CD14-positive monocyte (primary cell): ENCODE measurements around the gene GMDS. TPM values are rescaled to one million over a fixed set of nuclear protein-coding genes. Genes with fewer than 3 reads are reported as not detected.

Experiments used
- DNase-seq, 3 donors: peaks; one replicate each; pipeline ENCODE4 v3.0.0-alpha.2; 2011 to 2022
- H2AFZ ChIP-seq: 2 replicates; pipeline ENCODE4 v1.6.0; 2012; ENCODE audit warnings: mild to moderate bottlenecking, low read depth, low read length, inconsistent platforms; ENCODE audit not compliant: insufficient read depth, poor library complexity, severe bottlenecking
- H3K27ac ChIP-seq, 2 donors: 1 replicate in 1 of 2; 2 replicates in 1 of 2; pipeline ENCODE4 v1.5.1; 2012 to 2013; ENCODE audit warnings: low read length in 2 of 2, control low read depth in 1 of 2, inconsistent platforms in 1 of 2, low read depth in 1 of 2, mild to moderate bottlenecking in 1 of 2
- H3K27me3 ChIP-seq, 2 donors: one replicate each; pipeline versions ENCODE4 v1.6.0 to v1.6.1; 2011 to 2013; ENCODE audit warnings: low read length in 2 of 2; ENCODE audit not compliant: control insufficient read depth in 2 of 2, insufficient read depth in 2 of 2
- H3K36me3 ChIP-seq, 2 donors: replicated peaks in 1 of 2; 1 replicate in 1 of 2; 2 replicates in 1 of 2; pipeline versions ENCODE4 v1.5.1 to v1.6.1; 2012 to 2013; ENCODE audit warnings: low read length in 2 of 2, control low read depth in 1 of 2, inconsistent platforms in 1 of 2, mild to moderate bottlenecking in 1 of 2; ENCODE audit not compliant: insufficient read depth in 2 of 2, control insufficient read depth in 1 of 2
- H3K4me1 ChIP-seq, 2 donors: 1 replicate in 1 of 2; 2 replicates in 1 of 2; pipeline versions ENCODE4 v1.5.1 to v1.6.1; 2012 to 2013; ENCODE audit warnings: low read length in 2 of 2, control low read depth in 1 of 2, inconsistent platforms in 1 of 2, mild to moderate bottlenecking in 1 of 2, moderate library complexity in 1 of 2; ENCODE audit not compliant: insufficient read depth in 2 of 2, control insufficient read depth in 1 of 2
- H3K4me2 ChIP-seq: replicated peaks from 2 replicates; pipeline ENCODE3; 2012; ENCODE audit warnings: low read length, moderate library complexity, mild to moderate bottlenecking; ENCODE audit not compliant: poor library complexity, severe bottlenecking; ENCODE audit errors: extremely low read depth
- H3K4me3 ChIP-seq, 3 experiments: fragments of 200-600 bp in 1 of 3; sonication (generic) in 1 of 3; replicated peaks in 1 of 3; 1 replicate in 2 of 3; 2 replicates in 1 of 3; pipeline ENCODE4 v1.5.1; 2011 to 2013; ENCODE audit warnings: low read length in 3 of 3, mild to moderate bottlenecking in 3 of 3, control low read depth in 2 of 3, low read depth in 2 of 3, inconsistent platforms in 1 of 3, moderate library complexity in 1 of 3
- H3K79me2 ChIP-seq: 2 replicates; pipeline ENCODE4 v1.6.0; 2012; ENCODE audit warnings: mild to moderate bottlenecking, control low read depth, inconsistent platforms, low read length, moderate library complexity; ENCODE audit not compliant: insufficient read depth
- H3K9ac ChIP-seq: 2 replicates; pipeline ENCODE4 v1.6.0; 2017; ENCODE audit warnings: low read length, mild to moderate bottlenecking; ENCODE audit not compliant: insufficient read depth, poor library complexity, severe bottlenecking
- H3K9me3 ChIP-seq, 2 donors: replicated peaks in 1 of 2; 1 replicate in 1 of 2; 2 replicates in 1 of 2; pipeline versions ENCODE4 v1.5.1 to v1.6.1; 2012 to 2013; ENCODE audit warnings: low read length in 2 of 2, control low read depth in 1 of 2; ENCODE audit not compliant: control insufficient read depth in 1 of 2, insufficient read depth in 1 of 2
- H4K20me1 ChIP-seq: 2 replicates; pipeline ENCODE4 v1.6.0; 2012; ENCODE audit warnings: mild to moderate bottlenecking, low read length, control low read depth, moderate library complexity; ENCODE audit not compliant: insufficient read depth
- H3K27ac Mint-ChIP-seq, 7 donors: one replicate each; pipeline ENCODE4 v1.8.0; 2020; ENCODE audit warnings: mild to moderate bottlenecking in 7 of 7, mixed read lengths in 7 of 7, moderate library complexity in 6 of 7, inconsistent platforms in 2 of 7
- H3K27me3 Mint-ChIP-seq, 3 donors: one replicate each; pipeline ENCODE4 v1.8.0; 2021 to 2022; ENCODE audit warnings: low read depth in 3 of 3, mild to moderate bottlenecking in 3 of 3, mixed read lengths in 3 of 3, moderate library complexity in 3 of 3, inconsistent platforms in 1 of 3
- H3K36me3 Mint-ChIP-seq, 2 donors: one replicate each; pipeline ENCODE4 v1.8.0; 2020; ENCODE audit warnings: mixed read lengths in 2 of 2, inconsistent platforms in 1 of 2, mild to moderate bottlenecking in 1 of 2
- H3K4me1 Mint-ChIP-seq: one replicate; pipeline ENCODE4 v1.8.0; 2020; ENCODE audit warnings: mild to moderate bottlenecking, mixed read lengths
- H3K4me3 Mint-ChIP-seq, 2 donors: one replicate each; pipeline ENCODE4 v1.8.0; 2020; ENCODE audit warnings: mild to moderate bottlenecking in 2 of 2, mixed read lengths in 2 of 2, moderate library complexity in 1 of 2
- H3K9me3 Mint-ChIP-seq, 7 donors: one replicate each; pipeline ENCODE4 v1.8.0; 2020 to 2022; ENCODE audit warnings: mixed read lengths in 7 of 7, mild to moderate bottlenecking in 6 of 7, moderate library complexity in 6 of 7, inconsistent platforms in 2 of 7
- CTCF ChIP-seq: fragments of 200-600 bp; IDR thresholded peaks from one replicate; pipeline ENCODE4 v1.8.0; 2022; ENCODE audit warnings: antibody characterized with exemption, mild to moderate bottlenecking
- WGBS: methylation state at CpG from one replicate; pipeline ENCODE4 v1.1.5; 2013; ENCODE audit warnings: missing lambda C conversion rate; ENCODE audit not compliant: insufficient coverage; 5-methylcytosine and 5-hydroxymethylcytosine counted together
- intact Hi-C, 2 donors: fragments of 100-400 bp; cut with micrococcal nuclease; formaldehyde crosslinking; loops; one replicate each; pipeline versions ENCODE4 v1.15.0 to v1.15.1; 2023
- polyA plus RNA-seq, 3 donors: library from polyadenylated mRNA; depleted of rRNA in 1 of 3; unstranded in 2 of 3; stranded (reverse) in 1 of 3; fragments of 300-500 nt in 2 of 3; fragments of >200 nt in 1 of 3; fragmentation: Illumina TruSeq in 2 of 3; gene quantifications; 1 replicate in 2 of 3; 2 replicates in 1 of 3; pipeline ENCODE4 v1.2.3, GENCODE V29; 2012 to 2021

Gene GMDS
- polyA plus RNA-seq, 3 donors = 10.5 to 19.9 (median 17.6) TPM

GRCh38 chr6:2183752-2184151, 61.7 kb downstream of the GMDS start:
- peaks cover 0 to 1% (median 0%) of the 10 kb centered on the region in 3 donors for H3K27me3 Mint-ChIP-seq
- intact Hi-C loops = no loop called here

GRCh38 chr6:2183246-2183645, 62.2 kb downstream of the GMDS start:
- H3K4me3 Mint-ChIP-seq = no peak overlapping the region

More at GRCh38 chr6:2183752-2184151, 61.7 kb downstream of the GMDS start:
- no peak for TF ChIP-seq CTCF
- Histone ChIP-seq H3K4me2 (no peak overlapping the region), H4K20me1 (peaks cover 5% of the 10 kb centered on the region), H3K9ac (no peak overlapping the region), H3K79me2 (no peaks in the 10 kb centered on the region), H3K9me3 (no peaks in the 10 kb centered on the region), H3K27me3 (no peaks in the 10 kb centered on the region), H2AFZ (no peak overlapping the region), H3K4me1 (no peaks in the 10 kb centered on the region), H3K27ac (no peak overlapping the region), H3K4me3 (no peak overlapping the region), H3K36me3 (no peaks in the 10 kb centered on the region)
- H3K4me1 Mint-ChIP-seq = peaks cover 20% of the 10 kb centered on the region
- no peak overlapping the region for H3K4me3 Mint-ChIP-seq
- H3K9me3 Mint-ChIP-seq = no peaks in the 10 kb centered on the region
- no peak overlapping the region for H3K27ac Mint-ChIP-seq
- H3K36me3 Mint-ChIP-seq = no peaks in the 10 kb centered on the region
- DNase-seq = no peak
- no CpG with 5 or more reads among the region's 1 CpG for WGBS

More at GRCh38 chr6:2183246-2183645, 62.2 kb downstream of the GMDS start:
- H3K27ac ChIP-seq = no peak overlapping the region
- no peak overlapping the region for H3K9ac ChIP-seq
- no peak for DNase-seq
- no peak for TF ChIP-seq CTCF
- H3K36me3 ChIP-seq = no peaks in the 10 kb centered on the region
- peaks cover 20% of the 10 kb centered on the region for H3K4me1 Mint-ChIP-seq
- H3K36me3 Mint-ChIP-seq = no peaks in the 10 kb centered on the region
- H3K4me3 ChIP-seq = no peak overlapping the region
- no peak overlapping the region for H2AFZ ChIP-seq
- no peak overlapping the region for H3K4me2 ChIP-seq
- H3K27me3 Mint-ChIP-seq = peaks cover 0 to 1% (median 0%) of the 10 kb centered on the region in 3 donors
- H3K79me2 ChIP-seq = no peaks in the 10 kb centered on the region
- H4K20me1 ChIP-seq = peaks cover 5% of the 10 kb centered on the region
- no peak overlapping the region for H3K27ac Mint-ChIP-seq
- intact Hi-C loops = no loop called here
- H3K27me3 ChIP-seq = no peaks in the 10 kb centered on the region
- peaks cover 2 to 3% (median 2%) of the 10 kb centered on the region in 7 donors for H3K9me3 Mint-ChIP-seq
- H3K4me1 ChIP-seq = no peaks in the 10 kb centered on the region
- H3K9me3 ChIP-seq = peaks cover 0 to 2% of the 10 kb centered on the region in 2 donors
